Measurements from ENCODE around the gene AP3B1.
"Not testable (repeated sequence)": the region's sequence is repeated elsewhere in the genome, so short reads cannot be mapped to it uniquely, and the experiment has no call there.

Gene AP3B1

DNA sequence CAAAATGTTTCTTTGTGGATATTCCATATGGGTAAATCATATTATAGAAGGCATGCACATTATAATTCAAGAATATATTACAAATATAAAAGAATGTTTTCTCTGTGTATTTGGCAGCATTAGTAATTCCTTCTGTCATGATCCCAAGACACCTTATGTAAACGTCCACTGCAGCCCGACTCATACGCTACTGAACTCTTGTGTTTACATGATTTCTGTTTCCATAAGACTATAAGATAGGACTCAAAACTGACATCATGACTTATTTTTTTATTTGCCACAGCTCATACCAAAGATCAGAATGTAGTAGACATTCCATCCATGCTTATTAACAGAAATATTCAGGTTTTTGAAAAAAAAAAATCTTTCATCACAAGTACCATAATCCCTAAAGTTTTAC lies 234.1 kb downstream of the AP3B1 start:
- DNase-seq, result no peak

DNA sequence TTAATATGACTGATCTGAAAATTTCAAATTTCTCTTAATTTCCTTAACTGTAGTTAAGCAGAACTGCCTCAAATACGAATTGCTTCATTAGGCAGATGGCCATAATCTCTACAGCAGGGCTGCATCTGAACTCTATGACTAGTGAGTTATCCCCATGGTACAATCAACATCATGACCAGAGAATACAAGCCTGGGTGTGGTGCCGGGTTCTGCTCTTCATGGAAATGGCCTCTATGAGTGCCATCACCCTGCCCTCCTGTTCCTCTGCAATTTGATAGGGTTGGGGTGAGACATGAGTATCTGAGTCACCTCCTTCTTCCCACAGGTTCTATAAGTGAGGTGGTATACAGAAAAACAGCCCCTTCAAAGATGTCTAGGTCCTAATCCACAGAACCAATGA lies 235.9 kb downstream of the AP3B1 start:
- no peak for DNase-seq

DNA sequence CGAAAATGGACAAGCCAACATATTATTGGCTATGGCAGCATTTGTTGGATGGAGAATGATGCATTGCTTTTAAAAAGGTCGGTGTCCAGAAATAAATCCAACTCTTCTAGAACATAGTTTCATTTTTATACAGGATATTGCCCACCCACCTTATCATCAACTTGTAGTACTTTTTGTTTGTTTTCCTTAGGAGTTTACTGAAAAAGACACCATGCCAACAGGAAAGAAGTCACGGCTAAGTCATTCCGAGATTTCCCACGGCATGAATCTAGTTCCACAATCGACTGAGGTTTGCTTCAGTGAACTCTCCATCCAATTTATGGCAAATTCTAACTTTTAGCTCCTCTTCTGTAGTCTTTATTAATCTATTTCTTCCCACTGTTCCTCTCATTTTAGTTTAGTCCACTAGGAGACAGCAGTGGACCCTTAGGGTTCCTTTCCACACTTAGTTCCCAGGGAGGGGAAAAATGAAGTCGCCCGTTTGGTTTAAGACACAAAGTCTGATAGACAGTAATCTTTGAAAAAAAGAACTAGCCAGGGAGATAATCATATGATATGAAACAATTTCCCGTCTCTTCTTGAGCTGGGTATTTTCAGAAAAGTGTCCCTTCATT lies 237.5 kb downstream of the AP3B1 start:
- no peak for DNase-seq

DNA sequence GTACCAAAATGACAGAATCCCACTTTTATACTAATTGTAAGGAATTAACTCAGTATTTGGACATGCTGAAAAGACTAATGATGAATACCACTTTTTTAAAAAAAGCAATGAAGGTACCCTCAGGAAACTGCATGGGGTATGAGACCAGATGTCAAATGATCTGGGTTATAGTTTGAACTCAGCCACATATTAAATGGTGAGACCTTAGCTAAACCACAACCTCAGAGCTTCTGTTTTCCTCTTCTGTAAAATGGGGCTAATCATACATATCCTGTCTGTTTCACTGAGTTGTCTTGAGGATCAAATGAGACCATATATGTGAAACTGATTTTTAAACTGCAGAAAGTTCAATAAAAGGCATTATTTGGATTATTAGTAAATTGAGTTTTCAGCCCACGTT lies 238.4 kb downstream of the AP3B1 start:
- DNase-seq, result no peak

DNA sequence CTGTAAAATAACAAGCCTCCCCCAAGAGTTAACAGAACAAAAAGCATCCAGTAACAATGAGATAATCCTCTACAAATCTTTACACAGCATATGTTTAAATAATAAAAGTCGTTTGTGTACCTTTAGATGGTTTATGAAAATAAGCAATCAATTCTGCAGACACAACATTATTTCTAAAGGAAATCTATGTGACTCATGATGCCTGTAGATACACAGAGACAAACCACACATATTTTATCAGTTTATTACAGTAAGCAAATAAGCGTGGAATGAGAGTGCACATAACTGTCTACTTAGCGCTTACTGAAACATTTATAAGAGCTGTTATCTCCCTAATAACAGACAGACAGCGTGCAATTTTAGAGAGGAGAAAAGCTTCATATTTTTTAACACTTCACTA lies 243.6 kb downstream of the AP3B1 start:
- peak; percentile 34 for DNase-seq

DNA sequence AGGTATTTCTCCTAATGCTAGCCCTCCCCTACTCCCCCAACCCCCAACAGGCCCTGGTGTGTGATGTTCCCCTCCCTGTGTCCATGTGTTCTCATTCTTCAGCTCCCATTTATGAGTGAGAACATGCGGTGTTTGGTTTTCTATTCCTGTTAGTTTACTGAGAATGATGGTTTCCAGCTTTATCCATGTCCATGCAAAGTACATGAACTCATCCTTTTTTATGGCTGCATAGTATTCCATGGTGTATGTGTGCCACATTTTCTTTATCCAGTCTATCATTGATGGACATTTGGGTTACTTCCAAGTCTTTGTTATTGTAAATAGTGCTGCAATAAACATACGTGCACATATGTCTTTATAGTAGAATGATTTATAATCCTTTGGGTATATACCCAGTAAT lies 247.7 kb downstream of the AP3B1 start:
- DNase-seq, result not testable (repeated sequence)

DNA sequence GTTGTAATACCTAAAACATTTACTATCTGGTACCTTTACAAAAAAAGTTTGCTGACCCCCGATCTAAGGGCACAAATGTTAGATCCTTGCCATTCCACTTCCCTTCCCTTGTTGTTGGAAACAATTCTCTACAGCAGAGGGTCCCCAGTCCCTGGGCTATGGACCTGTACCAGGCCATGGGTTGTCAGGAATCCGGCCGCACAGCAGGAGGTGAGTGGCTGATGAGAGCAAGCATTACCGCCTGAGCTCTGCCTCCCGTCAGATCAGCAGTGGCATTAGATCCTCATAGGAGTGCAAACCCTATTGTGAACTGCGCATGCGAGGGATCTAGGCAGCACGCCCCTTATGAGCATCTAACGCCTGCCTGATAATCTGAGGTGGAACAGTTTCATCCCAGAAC lies 248.5 kb downstream of the AP3B1 start:
- DNase-seq, result no peak

DNA sequence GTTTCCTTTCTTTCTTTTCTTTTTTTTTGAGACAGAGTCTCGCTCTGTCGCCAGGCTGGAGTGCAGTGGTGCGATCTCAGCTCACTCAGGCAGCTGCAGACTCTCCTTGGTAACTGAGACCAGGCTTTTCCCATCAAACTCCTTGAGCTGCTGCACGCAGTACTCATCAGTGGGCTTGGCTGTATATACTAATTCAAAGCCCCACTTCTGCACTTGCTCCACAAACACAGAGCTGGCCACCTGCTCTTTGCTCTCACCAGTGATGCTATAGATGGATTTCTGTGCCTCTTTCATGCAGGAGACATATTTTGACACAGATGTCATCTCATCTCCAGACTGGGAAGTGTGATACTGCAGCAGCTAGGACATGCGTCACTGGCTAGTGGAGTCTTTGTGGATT lies 252.7 kb downstream of the AP3B1 start:
- DNase-seq, result no peak

DNA sequence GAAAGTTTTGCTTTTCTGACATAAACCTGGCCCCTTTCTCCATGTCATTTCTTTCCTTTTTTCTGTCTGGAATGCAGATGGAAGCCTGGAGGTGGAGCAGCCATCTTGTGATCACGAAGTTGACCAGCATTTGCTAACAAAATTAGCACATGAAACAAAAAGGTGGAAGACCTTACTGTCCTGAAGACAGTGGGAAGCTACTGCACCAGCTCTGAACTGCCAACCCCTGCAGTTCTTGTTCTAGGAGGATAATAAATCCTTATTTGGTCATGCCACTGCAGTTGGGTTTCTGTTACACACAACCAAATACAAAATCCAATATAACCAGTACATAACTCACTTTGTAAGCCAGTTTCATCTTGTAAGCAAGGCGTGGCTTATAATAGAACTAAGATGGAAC lies 269.0 kb downstream of the AP3B1 start:
- DNase-seq, result no peak

DNA sequence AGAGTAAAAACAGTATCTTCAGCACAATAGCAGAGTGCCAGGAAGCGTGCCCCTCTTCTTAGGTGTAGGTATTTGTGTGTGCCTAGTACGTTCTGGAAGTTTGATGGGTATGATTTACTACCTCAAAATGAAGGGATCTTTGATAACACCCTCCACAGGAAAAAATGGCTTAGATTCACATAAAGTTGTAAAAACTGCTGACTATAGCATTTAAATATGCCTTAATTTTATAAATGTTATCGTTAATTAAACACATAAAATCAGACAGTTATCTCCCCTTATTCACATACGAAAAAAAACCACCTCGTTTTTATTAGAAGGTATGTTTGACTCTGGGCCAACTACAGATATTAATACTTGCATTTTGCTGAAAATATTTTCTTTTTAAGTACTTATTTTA lies 274.8 kb downstream of the AP3B1 start:
- no peak for DNase-seq

DNA sequence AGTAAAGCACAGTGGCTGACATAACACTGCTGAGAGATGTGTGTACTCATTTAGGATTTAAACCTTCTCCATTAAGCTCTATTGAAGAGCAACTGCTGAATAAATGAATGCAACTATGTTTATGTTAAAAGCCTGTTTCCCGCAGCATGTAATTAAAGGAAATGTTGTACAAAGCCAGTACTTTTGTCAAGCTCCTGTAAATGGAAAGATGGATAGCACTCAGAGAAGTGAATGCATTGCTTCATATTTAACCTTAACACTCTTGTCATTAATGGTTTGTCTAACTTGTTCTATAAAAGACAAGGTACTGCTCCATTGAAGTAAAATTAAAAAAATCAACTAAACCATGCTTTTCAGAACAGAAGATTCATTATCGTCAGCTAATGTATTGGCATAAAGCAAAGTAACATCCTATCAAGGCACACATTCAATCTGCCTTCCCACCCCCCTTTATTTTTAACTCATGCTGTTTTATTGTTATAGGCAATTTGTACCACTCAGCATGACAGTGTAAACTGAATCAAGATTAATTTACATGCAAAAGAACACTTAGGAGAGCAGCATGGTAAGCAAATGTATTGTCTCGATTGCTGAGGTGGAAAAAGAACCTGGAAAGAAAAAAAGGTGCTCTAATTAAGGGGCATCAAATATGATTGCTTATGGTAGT lies 277.5 kb downstream of the AP3B1 start:
- peak; percentile 98 for DNase-seq

DNA sequence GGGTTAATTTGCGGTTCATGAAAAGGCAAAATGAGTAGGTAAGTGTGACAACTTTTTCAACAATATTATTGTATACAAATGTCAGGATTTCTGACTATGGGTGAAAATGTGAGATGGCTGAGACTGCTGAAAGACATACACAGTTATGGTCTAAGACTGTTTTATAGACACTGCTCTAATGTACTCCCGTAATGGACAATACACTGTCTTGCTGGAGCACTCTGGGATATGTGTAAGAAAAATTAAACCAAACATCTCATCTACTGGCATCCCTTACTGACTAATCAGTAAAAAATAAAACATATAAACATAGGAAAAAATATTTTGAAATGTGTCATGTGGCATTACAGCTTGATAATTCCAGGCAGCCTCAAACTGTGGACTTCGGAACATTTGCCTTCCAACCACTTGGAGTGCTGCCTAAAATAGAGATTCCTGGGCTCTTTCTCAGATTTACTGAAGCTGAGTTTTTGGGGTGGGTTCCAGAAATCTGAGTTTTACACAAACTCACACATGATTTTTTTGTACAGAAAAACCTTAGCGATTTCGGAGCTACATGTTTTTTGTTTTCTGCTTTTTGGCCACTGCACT lies 284.5 kb downstream of the AP3B1 start:
- no peak for DNase-seq

DNA sequence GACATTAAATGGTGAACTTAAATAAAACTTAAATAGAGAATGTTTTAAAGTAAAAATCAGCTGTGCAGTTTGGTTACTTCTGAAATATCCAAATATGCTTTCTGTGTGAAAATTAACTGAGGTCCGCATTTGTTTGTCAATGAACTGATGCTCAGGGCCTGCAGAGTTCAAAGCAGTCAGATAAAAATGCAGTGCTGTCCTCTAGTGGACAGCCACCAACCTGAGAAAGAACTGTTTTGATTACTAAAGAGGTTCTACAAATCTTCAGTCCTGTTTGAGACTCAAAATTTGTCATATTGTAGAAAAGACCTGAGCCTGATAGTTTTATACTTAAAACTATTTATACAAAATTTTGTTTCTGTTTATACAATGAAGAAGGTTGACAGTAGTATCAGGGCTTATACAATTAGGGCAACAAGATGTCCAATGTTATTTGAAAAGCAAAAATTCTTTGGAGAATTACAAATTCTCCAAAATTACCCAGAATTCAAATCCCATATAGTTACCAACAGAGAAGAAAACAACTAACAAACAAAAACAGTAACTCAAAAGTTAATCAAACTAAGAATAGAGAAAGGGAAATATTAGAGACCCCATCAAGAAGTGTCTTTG lies 286.0 kb downstream of the AP3B1 start:
- no peak for DNase-seq

DNA sequence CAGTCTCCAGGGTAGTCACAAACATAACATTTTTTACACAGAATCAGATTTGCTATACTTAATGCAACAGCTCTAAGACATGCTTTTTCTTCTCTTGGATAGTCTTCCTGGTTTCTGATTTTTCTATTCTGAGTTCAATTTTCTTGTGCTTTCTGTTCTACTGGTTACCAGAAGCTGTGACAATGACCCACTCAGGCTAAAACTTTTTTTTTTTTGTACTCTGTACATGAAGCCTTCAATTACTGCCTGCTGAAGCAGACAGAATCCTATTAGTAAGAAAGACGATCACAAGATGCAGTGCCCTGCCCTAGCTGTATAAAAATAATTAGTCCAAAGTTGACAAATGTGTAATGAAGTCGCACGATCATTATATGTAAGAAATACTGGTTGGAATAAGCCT lies 287.3 kb downstream of the AP3B1 start:
- no peak for DNase-seq

DNA sequence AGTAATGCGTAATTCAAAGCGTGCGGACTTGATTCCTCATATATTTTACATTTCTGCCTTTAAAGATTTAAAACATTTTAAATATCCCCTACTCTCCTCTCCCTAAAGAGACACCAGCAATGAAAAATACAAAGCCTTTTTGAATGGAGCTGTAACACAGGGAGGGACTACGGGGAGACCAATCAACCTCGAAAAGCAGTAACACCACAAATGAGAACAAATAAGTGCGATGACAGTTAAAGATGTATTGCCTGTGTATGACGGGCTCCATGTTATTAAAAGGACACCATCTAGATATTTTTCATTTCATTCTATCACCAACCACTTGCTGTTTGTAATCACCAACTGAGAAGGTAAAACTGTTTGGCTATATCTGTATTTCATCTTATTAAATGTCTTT lies 288.0 kb downstream of the AP3B1 start:
- DNase-seq, result no peak

DNA sequence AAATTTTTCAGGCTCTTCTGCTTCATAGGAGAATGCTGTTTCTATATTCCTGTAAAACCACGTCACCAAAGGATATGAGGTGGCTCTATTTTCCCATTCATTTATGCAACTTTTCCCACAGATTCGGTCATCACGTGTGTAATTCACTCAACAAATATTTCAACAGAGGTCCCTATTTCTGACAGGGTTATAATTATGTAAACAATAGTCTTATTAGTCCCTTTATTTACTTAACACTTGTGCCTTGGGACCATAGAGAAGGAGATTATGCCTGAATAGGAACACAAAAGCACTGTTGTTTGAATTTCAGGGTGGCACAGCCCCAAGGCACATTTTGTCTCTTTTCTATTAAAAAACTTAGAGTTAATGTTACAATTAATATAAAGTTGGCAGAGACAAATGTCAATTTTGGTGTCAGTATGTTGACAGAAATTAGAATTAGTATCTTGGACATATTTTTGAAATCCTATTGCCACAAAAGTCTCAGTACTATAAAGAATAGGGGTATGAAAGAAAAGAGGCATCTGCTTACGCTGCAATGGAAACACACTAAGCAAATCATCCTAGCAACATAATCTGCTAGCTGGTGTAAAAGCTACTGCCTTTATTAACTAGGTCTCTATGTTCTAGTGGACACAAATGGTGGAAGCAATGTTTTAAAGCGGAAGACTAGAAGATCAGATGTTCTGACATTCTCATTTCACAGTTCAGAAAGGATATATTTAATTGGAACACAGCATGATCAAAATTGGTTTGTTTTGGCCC lies 289.3 kb downstream of the AP3B1 start:
- DNase-seq, result peak; percentile 86

DNA sequence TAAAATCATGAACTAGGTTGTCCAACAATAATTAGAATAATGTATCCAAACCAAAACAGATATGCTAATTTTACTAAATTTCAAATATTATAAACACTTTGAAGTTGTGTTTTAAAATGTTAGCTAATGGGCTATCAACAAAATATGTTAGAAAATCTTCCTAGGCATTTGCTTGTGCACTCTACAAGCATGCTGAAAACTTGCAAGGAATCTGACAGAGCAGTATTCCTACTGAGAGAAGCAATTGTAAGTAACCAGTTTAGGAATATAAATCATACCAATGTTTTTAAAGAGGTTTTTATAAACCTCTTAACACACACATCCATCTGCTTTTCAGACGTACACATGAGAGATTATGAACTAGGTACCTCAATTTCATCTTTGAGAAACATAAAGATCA lies 289.9 kb downstream of the AP3B1 start:
- DNase-seq, result no peak

DNA sequence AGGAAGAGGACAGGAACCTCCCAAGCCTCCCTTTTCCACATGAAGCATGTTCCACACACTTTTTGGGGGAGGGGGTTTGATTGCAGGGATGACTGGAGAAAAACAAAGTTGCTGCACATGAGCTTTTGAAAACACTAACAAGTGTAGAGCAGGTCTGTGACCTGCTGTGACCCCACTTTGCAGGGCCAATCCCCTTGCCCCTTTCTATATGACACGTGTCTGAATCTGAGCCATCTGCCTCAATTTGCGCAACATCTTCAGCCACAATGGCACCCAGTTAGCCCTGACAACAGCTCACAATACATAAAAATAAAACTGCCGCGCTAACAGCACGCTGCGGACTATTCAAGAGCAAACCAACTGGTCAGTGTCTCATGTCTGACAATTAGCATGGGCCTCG lies 290.6 kb downstream of the AP3B1 start:
- no peak for DNase-seq

DNA sequence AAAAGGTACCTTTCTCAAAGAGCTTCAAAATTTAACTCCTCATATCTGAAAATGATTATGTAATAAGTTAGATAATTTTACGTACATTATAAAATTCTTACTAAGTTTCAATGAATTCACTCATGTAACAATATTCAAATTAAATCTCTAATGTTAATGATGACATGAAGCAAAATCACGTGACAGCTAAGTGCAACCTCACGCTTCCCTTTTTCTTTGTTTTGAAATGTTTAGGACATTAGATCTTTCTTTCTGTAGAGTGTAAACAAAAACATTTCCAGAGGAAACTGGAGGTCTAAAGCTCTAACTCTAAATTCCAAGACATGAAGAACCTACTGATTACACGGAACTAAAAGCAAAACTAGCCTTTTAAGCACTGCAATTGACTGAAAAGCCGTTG lies 291.0 kb downstream of the AP3B1 start:
- DNase-seq, result no peak

DNA sequence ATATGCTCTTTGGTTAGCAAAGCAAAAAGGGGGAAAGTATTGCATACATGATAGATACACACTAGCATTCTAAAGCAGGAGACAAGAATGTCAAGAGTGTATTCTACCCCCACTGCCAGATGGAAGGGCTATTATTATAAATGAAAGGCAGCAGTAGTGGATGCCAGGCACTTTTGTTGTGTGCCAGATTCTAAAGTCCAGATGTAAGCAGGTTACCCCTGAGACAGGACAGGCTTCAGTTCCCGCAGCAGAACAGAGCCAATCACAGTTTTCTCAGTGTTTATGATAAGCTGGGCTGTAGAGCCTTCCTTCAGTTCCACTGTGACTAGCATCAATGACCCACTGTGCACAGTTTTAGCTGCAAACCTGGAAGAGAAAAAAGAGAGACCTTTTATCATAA lies 291.8 kb downstream of the AP3B1 start:
- no peak for DNase-seq

DNA sequence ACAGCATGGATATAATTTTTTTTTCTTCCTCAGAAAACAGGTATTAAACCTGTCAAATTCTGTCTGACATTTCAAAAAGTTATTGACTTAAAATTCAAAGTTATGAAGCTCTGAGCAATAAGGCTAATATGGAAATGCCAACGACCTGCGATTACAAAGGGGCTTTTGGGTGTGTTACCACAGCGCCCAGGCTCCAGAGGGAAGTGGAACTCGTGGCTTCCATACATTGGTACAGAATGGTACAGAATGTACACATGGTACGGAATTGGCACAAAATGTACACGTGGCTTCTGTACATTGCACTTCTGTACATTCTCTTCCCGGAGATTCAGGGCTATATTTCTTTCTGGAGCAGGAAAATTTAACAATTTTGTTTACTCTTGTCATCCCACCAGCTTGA lies 293.3 kb downstream of the AP3B1 start:
- DNase-seq, result no peak

DNA sequence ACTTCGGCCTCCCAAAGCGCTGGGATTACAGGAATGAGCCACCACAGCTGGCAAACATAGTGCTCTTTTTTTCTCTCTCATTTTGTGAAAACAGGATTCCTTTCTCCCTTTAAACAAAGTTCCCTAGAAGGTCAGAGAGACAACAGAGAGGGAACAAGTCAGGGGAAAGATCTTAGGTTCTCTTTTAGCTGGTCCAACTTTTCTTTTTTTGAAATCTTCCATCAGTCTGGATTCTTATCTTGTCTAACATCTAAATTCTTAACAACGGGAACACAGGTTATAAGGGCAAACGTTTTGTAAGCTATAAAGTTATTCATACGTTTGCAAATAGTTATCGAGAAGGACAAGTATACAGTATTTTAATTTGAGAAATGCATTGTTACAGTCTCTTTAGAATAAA lies 294.3 kb downstream of the AP3B1 start:
- no peak for DNase-seq

DNA sequence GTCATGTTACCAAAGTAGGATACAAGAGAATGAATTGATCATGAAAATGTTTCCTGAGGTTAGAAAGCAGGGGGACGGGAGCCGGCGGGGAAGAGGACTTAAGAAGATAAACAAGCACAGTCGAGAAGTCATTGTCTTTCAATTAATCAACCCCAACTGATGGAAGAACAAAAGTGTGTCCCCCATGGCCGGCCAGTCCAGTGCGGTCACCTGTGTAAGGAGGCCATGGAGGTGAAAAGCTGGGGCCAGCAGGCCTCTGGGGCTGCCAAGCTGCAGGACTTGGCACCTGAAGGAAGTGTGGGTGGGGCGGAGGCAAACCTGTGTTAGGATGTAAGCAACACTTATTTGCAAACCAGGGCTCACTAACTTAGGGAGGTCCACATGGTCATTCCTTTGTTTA lies 295.1 kb downstream of the AP3B1 start:
- no peak for DNase-seq

DNA sequence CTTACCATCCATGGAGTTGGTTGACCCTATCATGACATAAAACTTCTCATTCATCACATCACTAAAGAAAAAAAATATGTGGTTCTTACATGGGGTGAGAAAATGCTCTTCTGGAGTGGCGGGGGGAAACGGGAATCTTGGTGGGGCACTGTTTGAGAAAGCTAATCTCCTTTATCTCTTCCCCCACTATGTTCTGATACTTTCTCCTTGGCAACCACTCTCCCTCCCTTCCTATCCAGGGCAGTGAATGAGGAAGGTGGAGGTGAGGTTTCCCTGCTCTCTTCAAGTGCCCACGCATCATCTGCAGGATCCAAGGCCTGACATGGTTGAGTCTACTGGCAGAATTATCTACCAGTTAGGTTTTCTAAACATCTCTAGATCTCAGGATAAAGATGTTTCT lies 297.6 kb downstream of the AP3B1 start:
- no peak for DNase-seq

Data from NCI-H2081 treated with DMSO at 0.1 percent for 48 hours (cell line).